Panc1 (cell line): ENCODE data around the gene BABAM2.

Experiments
- CTCF ChIP-seq: fragments of 450-650 bp; IDR thresholded peaks from 2 replicates; pipeline ENCODE4 v1.5.1; 2017; ENCODE audit warnings: mild to moderate bottlenecking
- POLR2AphosphoS5 ChIP-seq: IDR thresholded peaks from 2 replicates; pipeline ENCODE4 v1.6.1; 2012; ENCODE audit warnings: mild to moderate bottlenecking, low read depth, low read length, moderate library complexity
- SIN3A ChIP-seq: IDR thresholded peaks from 2 replicates; pipeline ENCODE4 v1.6.1; 2012; ENCODE audit warnings: low read depth, mild to moderate bottlenecking, low read length, moderate library complexity, borderline replicate concordance; ENCODE audit not compliant: insufficient read depth

- TF ChIP-seq CTCF (no peak), POLR2AphosphoS5 (no peak), SIN3A (no peak)
These were observed 430.9 kb downstream of the BABAM2 start for GRCh38 chr2:28321426-28321825.
